HG02588 (cell line): ENCODE results near the gene MPL.
"Not testable (repeated sequence)": the region's sequence is repeated elsewhere in the genome, so short reads cannot be mapped to it uniquely, and the experiment has no call there.

Experiments
- ATAC-seq: cut with Tn5 transposase; IDR thresholded peaks from one replicate; pipeline ENCODE4 v1.9.1; 2021; ENCODE audit warnings: mild to moderate bottlenecking, moderate library complexity; ENCODE audit not compliant: unreplicated experiment

The MPL gene

GRCh38 chr1:43369779-43370178 lies 32.2 kb downstream of the MPL start:
- ATAC-seq, result not testable (repeated sequence)

GRCh38 chr1:43370564-43370963 lies 32.9 kb downstream of the MPL start:
- ATAC-seq, result no peak

- ATAC-seq, result no peak
Observed at GRCh38 chr1:43372172-43372571, 34.6 kb downstream of the MPL start.

- ATAC-seq, result no peak
Observed at GRCh38 chr1:43373066-43373940, 35.7 kb downstream of the MPL start.

GRCh38 chr1:43376723-43377235 lies 39.2 kb downstream of the MPL start:
- ATAC-seq, result no peak

- ATAC-seq, result no peak
Observed at GRCh38 chr1:43377831-43378230, 40.2 kb downstream of the MPL start.

GRCh38 chr1:43379476-43379875 lies 41.9 kb downstream of the MPL start:
- no peak for ATAC-seq

- no peak for ATAC-seq
Observed at GRCh38 chr1:43381612-43382011, 44.0 kb downstream of the MPL start.

- ATAC-seq, result no peak
Observed at GRCh38 chr1:43382027-43382779, 44.6 kb downstream of the MPL start.

- ATAC-seq, result no peak
Observed at GRCh38 chr1:43383449-43383848, 45.8 kb downstream of the MPL start.

GRCh38 chr1:43386676-43387075 lies 49.1 kb downstream of the MPL start:
- no peak for ATAC-seq

GRCh38 chr1:43387976-43388599 lies 50.5 kb downstream of the MPL start:
- ATAC-seq, result no peak

GRCh38 chr1:43388613-43389012 lies 51.0 kb downstream of the MPL start:
- no peak for ATAC-seq

GRCh38 chr1:43389326-43390313 lies 52.0 kb downstream of the MPL start, which contains the start of the genes MED8 and SZT2:
Gene MED8, minus strand, starts transcription at chr1:43389800. Its CDS starts 36 bp downstream, at chr1:43389764.
Gene SZT2, plus strand, starts transcription at chr1:43389899. Its CDS starts 70 bp downstream, at chr1:43389969.
- peak; percentile 88 for ATAC-seq

- no peak for ATAC-seq
Observed at GRCh38 chr1:43392702-43393101, 55.1 kb downstream of the MPL start.

- ATAC-seq, result no peak
Observed at GRCh38 chr1:43395523-43395922, 57.9 kb downstream of the MPL start.

- no peak for ATAC-seq
Observed at GRCh38 chr1:43396059-43396458, 58.4 kb downstream of the MPL start.

- no peak for ATAC-seq
Observed at GRCh38 chr1:43398227-43398626, 60.6 kb downstream of the MPL start.

GRCh38 chr1:43400441-43400840 lies 62.8 kb downstream of the MPL start:
- not testable (repeated sequence) for ATAC-seq
